HepG2 (cell line): ENCODE measurements around the gene GPC3. TPM values are rescaled to one million over a fixed set of nuclear protein-coding genes. Genes with fewer than 3 reads are reported as not detected.

ENCODE experiments used
- ARID2 ChIP-seq: sonication (generic); formaldehyde crosslinking; IDR thresholded peaks from 2 replicates; pipeline ENCODE4 v1.8.1; 2022; ENCODE audit warnings: mild to moderate bottlenecking, missing genetic modification reagents, borderline replicate concordance
- CREB3 ChIP-seq: sonication (generic); formaldehyde crosslinking; IDR thresholded peaks from 2 replicates; pipeline ENCODE4 v1.5.0; 2020; ENCODE audit warnings: missing genetic modification reagents
- ERF ChIP-seq: IDR thresholded peaks from 2 replicates; pipeline ENCODE4 v1.6.1; 2018; ENCODE audit warnings: missing biosample characterization, missing genetic modification reagents
- KDM4B ChIP-seq: sonication (generic); formaldehyde crosslinking; IDR thresholded peaks from 2 replicates; pipeline ENCODE4 v1.4.0; 2020; ENCODE audit warnings: missing genetic modification reagents
- MAZ ChIP-seq, 2 experiments: sonication (generic) in 1 of 2; formaldehyde crosslinking in 1 of 2; IDR thresholded peaks; 2 replicates each; pipeline versions ENCODE4 v1.5.0 to v1.6.1; 2012 to 2020; ENCODE audit warnings: low read depth in 2 of 2, mild to moderate bottlenecking in 2 of 2, borderline replicate concordance in 1 of 2, improper control_type of control experiment in 1 of 2, low read length in 1 of 2, missing genetic modification reagents in 1 of 2, moderate library complexity in 1 of 2
- MED1 ChIP-seq: sonication (generic); formaldehyde crosslinking; IDR thresholded peaks from 2 replicates; pipeline ENCODE4 v1.4.0; 2020; ENCODE audit warnings: missing genetic modification reagents
- MIXL1 ChIP-seq: IDR thresholded peaks from 2 replicates; pipeline ENCODE4 v1.6.1; 2016
- NPAS2 ChIP-seq: sonication (generic); formaldehyde crosslinking; IDR thresholded peaks from 2 replicates; pipeline ENCODE4 v1.8.0; 2022; ENCODE audit warnings: mild to moderate bottlenecking, missing genetic modification reagents, borderline replicate concordance
- ZBTB3 ChIP-seq: sonication (generic); formaldehyde crosslinking; IDR thresholded peaks from 2 replicates; pipeline ENCODE4 v1.4.0; 2020; ENCODE audit warnings: low read depth, mild to moderate bottlenecking, moderate library complexity, missing genetic modification reagents, borderline replicate concordance
- ZMYM3 ChIP-seq: sonication (generic); formaldehyde crosslinking; IDR thresholded peaks from 2 replicates; pipeline ENCODE4 v1.5.1; 2020; ENCODE audit warnings: mild to moderate bottlenecking, missing genetic modification reagents
- ZNF224 ChIP-seq: sonication (generic); formaldehyde crosslinking; IDR thresholded peaks from 2 replicates; pipeline ENCODE4 v1.5.0; 2020; ENCODE audit warnings: mild to moderate bottlenecking, missing genetic modification reagents
- ZNF75D ChIP-seq: sonication (generic); formaldehyde crosslinking; IDR thresholded peaks from 2 replicates; pipeline ENCODE4 v1.8.1; 2023; ENCODE audit warnings: missing genetic modification reagents, mild to moderate bottlenecking, borderline replicate concordance
- polyA plus RNA-seq, 8 experiments: library from polyadenylated mRNA; depleted of rRNA in 3 of 8; stranded (reverse) in 7 of 8; unstranded in 1 of 8; fragments of >200 nt; fragmentation: Illumina TruSeq in 4 of 8; extraction: Trizol in 4 of 8; gene quantifications; 2 replicates each; pipeline versions ENCODE4 v1.2.1 to v1.2.3, GENCODE V29; 2011 to 2016; ENCODE audit warnings: low read depth in 4 of 8, missing spikeins in 1 of 8, mixed read lengths in 1 of 8; ENCODE audit not compliant: insufficient read depth in 1 of 8
- total RNA-seq, 5 experiments: library from RNA; depleted of rRNA; stranded (reverse); fragments of >200 nt; fragmentation: Illumina TruSeq; extraction: Trizol; gene quantifications; 2 replicates each; pipeline ENCODE4 v1.2.3, GENCODE V29; 2016; ENCODE audit warnings: low read depth in 1 of 5
- TF ChIP-seq, protein P1 (sequence below): sonication (generic); formaldehyde crosslinking; IDR thresholded peaks from 2 replicates; pipeline ENCODE4 v1.5.1; 2020; ENCODE audit warnings: mild to moderate bottlenecking, missing genetic modification reagents, borderline replicate concordance
- TF ChIP-seq, protein P2 (sequence below): sonication (generic); formaldehyde crosslinking; IDR thresholded peaks from 2 replicates; pipeline ENCODE4 v1.5.1; 2020; ENCODE audit warnings: missing genetic modification reagents, mild to moderate bottlenecking, borderline replicate concordance
- TF ChIP-seq, protein P3 (sequence below): IDR thresholded peaks from 2 replicates; pipeline ENCODE4 v1.6.1; 2016; ENCODE audit warnings: missing genetic modification reagents, missing compliant biosample characterization
- TF ChIP-seq, protein P4 (sequence below): sonication (generic); formaldehyde crosslinking; IDR thresholded peaks from 2 replicates; pipeline ENCODE4 v1.4.0; 2020; ENCODE audit warnings: mild to moderate bottlenecking, missing genetic modification reagents
- TF ChIP-seq, protein P5 (sequence below): sonication (generic); formaldehyde crosslinking; IDR thresholded peaks from 2 replicates; pipeline ENCODE4 v1.5.1; 2020; ENCODE audit warnings: mild to moderate bottlenecking, missing genetic modification reagents, moderate library complexity

Gene GPC3
- total and polyA plus RNA-seq, 2 of the 13 experiments (the other 11 are each of a cell fraction or from before 2014, with no cell fraction given): 1,799 to 3,263 TPM

DNA sequence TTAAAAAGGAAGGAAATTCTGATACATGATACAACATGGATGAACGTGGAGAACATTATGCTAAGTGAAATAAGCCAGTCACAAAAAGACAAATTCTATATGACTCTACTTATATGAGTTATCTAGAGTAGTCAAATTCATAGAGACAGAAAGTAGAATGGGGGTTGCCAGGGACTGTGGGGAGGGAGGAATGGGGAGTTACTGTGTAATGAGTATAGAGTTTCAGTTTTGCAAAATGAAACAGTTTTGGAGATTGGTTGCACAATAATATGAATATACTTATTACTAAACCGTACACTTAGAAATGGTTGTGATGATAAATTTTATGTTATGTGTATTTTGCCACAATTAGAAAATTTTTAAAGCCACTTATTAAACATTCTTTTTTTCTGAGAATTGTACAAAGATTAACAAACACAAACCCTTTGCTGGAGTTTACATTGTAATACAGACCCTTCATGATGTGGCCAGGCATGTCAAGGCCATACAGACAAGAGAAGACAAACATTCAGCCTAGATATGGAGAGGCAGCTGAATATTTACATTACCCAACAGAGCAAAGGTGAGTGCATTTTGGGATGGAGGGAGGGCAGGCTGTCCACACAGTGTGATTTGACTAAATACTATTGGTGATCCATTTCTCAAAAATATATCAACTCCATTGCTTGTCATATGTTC, 21.2 kb upstream of the GPC3 start (continued):
- TF ChIP-seq, protein P1, sequence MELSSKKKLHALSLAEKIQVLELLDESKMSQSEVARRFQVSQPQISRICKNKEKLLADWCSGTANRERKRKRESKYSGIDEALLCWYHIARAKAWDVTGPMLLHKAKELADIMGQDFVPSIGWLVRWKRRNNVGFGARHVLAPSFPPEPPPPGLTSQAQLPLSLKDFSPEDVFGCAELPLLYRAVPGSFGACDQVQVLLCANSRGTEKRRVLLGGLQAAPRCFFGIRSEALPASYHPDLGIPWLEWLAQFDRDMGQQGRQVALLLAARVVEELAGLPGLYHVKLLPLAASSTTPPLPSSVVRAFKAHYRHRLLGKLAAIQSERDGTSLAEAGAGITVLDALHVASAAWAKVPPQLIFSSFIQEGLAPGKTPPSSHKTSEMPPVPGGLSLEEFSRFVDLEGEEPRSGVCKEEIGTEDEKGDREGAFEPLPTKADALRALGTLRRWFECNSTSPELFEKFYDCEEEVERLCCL (CRISPR knock-in tag): no peak
- TF ChIP-seq ZBTB3: no peak
- no peak for TF ChIP-seq MAZ (IDR thresholded peaks at IDR 0.05; ENCODE audit: borderline replicate concordance, low read depth, low read length)
- TF ChIP-seq MAZ (CRISPR knock-in tag; IDR thresholded peaks at IDR 0.05; ENCODE audit: low read depth): no peak
- peak; percentile 42; the same call in 1 of the 2 replicates for TF ChIP-seq MIXL1
- no peak for TF ChIP-seq CREB3 (CRISPR knock-in tag)
- no peak for TF ChIP-seq KDM4B (CRISPR knock-in tag)
- TF ChIP-seq ZNF75D: no peak
- TF ChIP-seq, protein P2, sequence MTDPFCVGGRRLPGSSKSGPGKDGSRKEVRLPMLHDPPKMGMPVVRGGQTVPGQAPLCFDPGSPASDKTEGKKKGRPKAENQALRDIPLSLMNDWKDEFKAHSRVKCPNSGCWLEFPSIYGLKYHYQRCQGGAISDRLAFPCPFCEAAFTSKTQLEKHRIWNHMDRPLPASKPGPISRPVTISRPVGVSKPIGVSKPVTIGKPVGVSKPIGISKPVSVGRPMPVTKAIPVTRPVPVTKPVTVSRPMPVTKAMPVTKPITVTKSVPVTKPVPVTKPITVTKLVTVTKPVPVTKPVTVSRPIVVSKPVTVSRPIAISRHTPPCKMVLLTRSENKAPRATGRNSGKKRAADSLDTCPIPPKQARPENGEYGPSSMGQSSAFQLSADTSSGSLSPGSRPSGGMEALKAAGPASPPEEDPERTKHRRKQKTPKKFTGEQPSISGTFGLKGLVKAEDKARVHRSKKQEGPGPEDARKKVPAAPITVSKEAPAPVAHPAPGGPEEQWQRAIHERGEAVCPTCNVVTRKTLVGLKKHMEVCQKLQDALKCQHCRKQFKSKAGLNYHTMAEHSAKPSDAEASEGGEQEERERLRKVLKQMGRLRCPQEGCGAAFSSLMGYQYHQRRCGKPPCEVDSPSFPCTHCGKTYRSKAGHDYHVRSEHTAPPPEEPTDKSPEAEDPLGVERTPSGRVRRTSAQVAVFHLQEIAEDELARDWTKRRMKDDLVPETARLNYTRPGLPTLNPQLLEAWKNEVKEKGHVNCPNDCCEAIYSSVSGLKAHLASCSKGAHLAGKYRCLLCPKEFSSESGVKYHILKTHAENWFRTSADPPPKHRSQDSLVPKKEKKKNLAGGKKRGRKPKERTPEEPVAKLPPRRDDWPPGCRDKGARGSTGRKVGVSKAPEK (CRISPR knock-in tag): no peak
- TF ChIP-seq ZNF224: no peak
- TF ChIP-seq, protein P3, sequence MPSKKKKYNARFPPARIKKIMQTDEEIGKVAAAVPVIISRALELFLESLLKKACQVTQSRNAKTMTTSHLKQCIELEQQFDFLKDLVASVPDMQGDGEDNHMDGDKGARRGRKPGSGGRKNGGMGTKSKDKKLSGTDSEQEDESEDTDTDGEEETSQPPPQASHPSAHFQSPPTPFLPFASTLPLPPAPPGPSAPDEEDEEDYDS (CRISPR knock-in tag): 0 out of 2 replicates have a peak, but pooled peaks have one; percentile 15
- TF ChIP-seq, protein P4, sequence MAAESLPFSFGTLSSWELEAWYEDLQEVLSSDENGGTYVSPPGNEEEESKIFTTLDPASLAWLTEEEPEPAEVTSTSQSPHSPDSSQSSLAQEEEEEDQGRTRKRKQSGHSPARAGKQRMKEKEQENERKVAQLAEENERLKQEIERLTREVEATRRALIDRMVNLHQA: no peak
- TF ChIP-seq MED1 (CRISPR knock-in tag): peak; percentile 96
- TF ChIP-seq ARID2 (CRISPR knock-in tag): no peak
- TF ChIP-seq ZMYM3 (CRISPR knock-in tag): no peak
- TF ChIP-seq ERF (CRISPR knock-in tag): no peak
- TF ChIP-seq, protein P5, sequence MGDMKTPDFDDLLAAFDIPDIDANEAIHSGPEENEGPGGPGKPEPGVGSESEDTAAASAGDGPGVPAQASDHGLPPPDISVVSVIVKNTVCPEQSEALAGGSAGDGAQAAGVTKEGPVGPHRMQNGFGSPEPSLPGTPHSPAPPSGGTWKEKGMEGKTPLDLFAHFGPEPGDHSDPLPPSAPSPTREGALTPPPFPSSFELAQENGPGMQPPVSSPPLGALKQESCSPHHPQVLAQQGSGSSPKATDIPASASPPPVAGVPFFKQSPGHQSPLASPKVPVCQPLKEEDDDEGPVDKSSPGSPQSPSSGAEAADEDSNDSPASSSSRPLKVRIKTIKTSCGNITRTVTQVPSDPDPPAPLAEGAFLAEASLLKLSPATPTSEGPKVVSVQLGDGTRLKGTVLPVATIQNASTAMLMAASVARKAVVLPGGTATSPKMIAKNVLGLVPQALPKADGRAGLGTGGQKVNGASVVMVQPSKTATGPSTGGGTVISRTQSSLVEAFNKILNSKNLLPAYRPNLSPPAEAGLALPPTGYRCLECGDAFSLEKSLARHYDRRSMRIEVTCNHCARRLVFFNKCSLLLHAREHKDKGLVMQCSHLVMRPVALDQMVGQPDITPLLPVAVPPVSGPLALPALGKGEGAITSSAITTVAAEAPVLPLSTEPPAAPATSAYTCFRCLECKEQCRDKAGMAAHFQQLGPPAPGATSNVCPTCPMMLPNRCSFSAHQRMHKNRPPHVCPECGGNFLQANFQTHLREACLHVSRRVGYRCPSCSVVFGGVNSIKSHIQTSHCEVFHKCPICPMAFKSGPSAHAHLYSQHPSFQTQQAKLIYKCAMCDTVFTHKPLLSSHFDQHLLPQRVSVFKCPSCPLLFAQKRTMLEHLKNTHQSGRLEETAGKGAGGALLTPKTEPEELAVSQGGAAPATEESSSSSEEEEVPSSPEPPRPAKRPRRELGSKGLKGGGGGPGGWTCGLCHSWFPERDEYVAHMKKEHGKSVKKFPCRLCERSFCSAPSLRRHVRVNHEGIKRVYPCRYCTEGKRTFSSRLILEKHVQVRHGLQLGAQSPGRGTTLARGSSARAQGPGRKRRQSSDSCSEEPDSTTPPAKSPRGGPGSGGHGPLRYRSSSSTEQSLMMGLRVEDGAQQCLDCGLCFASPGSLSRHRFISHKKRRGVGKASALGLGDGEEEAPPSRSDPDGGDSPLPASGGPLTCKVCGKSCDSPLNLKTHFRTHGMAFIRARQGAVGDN: no peak
- no peak for TF ChIP-seq NPAS2 (CRISPR knock-in tag)
